ENCODE results near the gene SMTN.
"Not testable (repeated sequence)": the region's sequence is repeated elsewhere in the genome, so short reads cannot be mapped to it uniquely, and the experiment has no call there.

SMTN gene

GRCh38 chr22:31104869-31105268 is 23.8 kb downstream of the SMTN start:
- DNase-seq (ENCODE audit: low read depth) = no peak

- no peak for DNase-seq (ENCODE audit: low read depth)
These were observed 24.3 kb downstream of the SMTN start for GRCh38 chr22:31105282-31105929.

GRCh38 chr22:31106001-31106571 is 25.0 kb downstream of the SMTN start:
- DNase-seq (ENCODE audit: low read depth) = no peak

- DNase-seq (ENCODE audit: low read depth) = no peak
These were observed 25.6 kb downstream of the SMTN start for GRCh38 chr22:31106731-31107177.

- peak; percentile 82 for DNase-seq (ENCODE audit: low read depth)
These were observed 26.2 kb downstream of the SMTN start, which contains the start of gene SELENOM for GRCh38 chr22:31107178-31107893. Gene SELENOM, minus strand, starts transcription at chr22:31107568. Its CDS starts 63 bp downstream, at chr22:31107505.

- no peak for DNase-seq (ENCODE audit: low read depth)
These were observed 26.7 kb downstream of the SMTN start for GRCh38 chr22:31107894-31108218.

GRCh38 chr22:31112547-31113091 is 31.5 kb downstream of the SMTN start:
- not testable (repeated sequence) for DNase-seq (ENCODE audit: low read depth)

GRCh38 chr22:31118046-31118820 is 37.1 kb downstream of the SMTN start:
- no peak for DNase-seq (ENCODE audit: low read depth)

- DNase-seq (ENCODE audit: low read depth) = no peak
These were observed 38.1 kb downstream of the SMTN start for GRCh38 chr22:31119026-31119717.

GRCh38 chr22:31120230-31120629 is 39.1 kb downstream of the SMTN start:
- DNase-seq (ENCODE audit: low read depth) = no peak

GRCh38 chr22:31120642-31121041 is 39.5 kb downstream of the SMTN start:
- DNase-seq (ENCODE audit: low read depth) = no peak

GRCh38 chr22:31121403-31121802 is 40.3 kb downstream of the SMTN start:
- no peak for DNase-seq (ENCODE audit: low read depth)

GRCh38 chr22:31122196-31122531 is 41.0 kb downstream of the SMTN start:
- no peak for DNase-seq (ENCODE audit: low read depth)

- DNase-seq (ENCODE audit: low read depth) = no peak
These were observed 41.6 kb downstream of the SMTN start, which contains the start of gene INPP5J for GRCh38 chr22:31122532-31123291. Gene INPP5J, plus strand, starts transcription at chr22:31122966. Its CDS starts 49 bp downstream, at chr22:31123015.

- no peak for DNase-seq (ENCODE audit: low read depth)
These were observed 42.1 kb downstream of the SMTN start for GRCh38 chr22:31123292-31123602.

- DNase-seq (ENCODE audit: low read depth) = no peak
These were observed 43.2 kb downstream of the SMTN start for GRCh38 chr22:31124290-31124689.

- DNase-seq (ENCODE audit: low read depth) = no peak
These were observed 43.8 kb downstream of the SMTN start for GRCh38 chr22:31124811-31125465.

GRCh38 chr22:31125521-31126117 is 44.5 kb downstream of the SMTN start:
- no peak for DNase-seq (ENCODE audit: low read depth)

- DNase-seq (ENCODE audit: low read depth) = no peak
These were observed 45.2 kb downstream of the SMTN start for GRCh38 chr22:31126128-31126868.

GRCh38 chr22:31126869-31127175 is 45.7 kb downstream of the SMTN start:
- DNase-seq (ENCODE audit: low read depth) = no peak
